NK-92 (cell line): ENCODE results near the gene IP6K3.

Source experiments
- DNase-seq: peaks from one replicate; lab custom pipeline; 2025; ENCODE audit not compliant: unreplicated experiment; lab: John Stamatoyannopoulos, UW

IP6K3 gene

DNA sequence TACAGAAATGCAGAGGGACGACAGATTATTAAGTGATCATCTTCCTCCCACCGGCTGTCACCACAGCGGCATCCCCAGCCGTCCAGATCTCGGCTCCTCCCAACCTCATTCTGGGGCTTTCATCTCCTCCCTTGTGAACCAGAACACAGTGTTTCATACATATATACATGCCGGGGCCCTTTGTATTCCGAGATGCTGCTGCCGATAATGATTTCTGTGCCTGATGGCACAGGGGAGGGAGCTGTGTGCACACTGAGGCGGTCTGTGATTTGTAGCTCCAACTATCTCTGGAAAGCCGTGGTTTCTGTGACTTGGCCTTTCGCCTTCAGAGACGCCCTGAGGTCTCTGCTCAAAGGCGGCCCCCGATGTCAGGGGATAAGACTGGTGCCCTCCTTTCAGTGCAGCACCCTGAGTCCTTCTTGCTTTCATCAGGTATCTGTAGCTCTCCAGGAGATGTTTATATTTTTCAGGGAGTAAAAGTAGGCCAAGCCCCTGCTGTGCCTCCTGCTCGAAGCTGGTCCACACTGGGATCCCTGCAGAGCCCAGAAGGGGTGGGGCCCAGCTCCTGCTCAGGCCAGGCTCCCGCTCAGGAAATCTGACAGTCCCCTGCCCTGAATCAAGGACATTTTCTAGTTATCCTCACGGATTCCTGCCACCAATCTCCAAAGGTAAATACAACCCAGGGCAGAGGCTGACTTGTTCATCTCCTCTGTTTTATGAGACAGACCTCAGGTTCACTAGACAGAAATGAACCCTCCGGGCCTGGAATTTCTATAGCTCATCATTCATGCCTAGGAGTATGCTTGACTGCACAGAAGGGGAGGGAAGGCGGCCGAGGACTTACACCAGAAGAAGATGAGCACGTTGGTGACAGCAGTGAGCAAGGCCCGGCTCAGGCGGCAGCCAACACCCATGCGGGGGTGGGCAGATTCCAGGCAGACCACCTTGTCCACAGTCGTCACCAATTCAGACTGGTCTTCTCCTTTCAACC lies 31.0 kb upstream of the IP6K3 start:
- DNase-seq: no peak

- no peak for DNase-seq
These were observed 30.1 kb upstream of the IP6K3 start for GRCh38 chr6:33776764-33777163.

- no peak for DNase-seq
These were observed 29.5 kb upstream of the IP6K3 start for GRCh38 chr6:33776186-33776585.

- no peak for DNase-seq
These were observed 28.1 kb upstream of the IP6K3 start for GRCh38 chr6:33774774-33775173.

DNA sequence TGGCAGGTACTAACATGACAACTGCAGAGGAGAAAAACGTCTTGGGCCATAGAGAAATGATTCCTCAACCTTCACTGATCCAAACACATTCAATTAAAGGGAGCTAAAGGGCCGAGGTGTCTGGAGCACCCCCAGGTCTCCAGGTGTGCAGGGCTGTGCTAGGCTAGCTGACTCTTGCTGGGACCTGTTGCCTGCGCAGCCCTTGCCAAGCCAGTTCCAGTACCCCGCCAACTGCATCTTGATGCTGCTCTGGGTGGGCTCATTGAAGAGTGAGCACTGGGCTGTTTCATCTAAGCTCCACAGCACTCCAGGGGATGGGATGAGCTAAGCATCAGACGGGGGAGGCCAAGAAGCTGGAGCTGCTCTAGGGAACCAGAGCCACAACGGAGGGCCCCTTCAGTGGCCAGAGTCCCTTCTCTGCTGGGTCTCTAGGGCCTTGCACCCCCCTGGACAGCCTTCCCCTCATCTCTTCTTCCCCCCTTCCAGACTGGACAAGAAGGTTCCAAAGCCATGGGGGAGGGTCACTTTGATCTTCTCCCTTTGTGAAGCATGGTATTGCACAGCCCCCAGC lies 26.3 kb upstream of the IP6K3 start:
- DNase-seq: no peak

DNA sequence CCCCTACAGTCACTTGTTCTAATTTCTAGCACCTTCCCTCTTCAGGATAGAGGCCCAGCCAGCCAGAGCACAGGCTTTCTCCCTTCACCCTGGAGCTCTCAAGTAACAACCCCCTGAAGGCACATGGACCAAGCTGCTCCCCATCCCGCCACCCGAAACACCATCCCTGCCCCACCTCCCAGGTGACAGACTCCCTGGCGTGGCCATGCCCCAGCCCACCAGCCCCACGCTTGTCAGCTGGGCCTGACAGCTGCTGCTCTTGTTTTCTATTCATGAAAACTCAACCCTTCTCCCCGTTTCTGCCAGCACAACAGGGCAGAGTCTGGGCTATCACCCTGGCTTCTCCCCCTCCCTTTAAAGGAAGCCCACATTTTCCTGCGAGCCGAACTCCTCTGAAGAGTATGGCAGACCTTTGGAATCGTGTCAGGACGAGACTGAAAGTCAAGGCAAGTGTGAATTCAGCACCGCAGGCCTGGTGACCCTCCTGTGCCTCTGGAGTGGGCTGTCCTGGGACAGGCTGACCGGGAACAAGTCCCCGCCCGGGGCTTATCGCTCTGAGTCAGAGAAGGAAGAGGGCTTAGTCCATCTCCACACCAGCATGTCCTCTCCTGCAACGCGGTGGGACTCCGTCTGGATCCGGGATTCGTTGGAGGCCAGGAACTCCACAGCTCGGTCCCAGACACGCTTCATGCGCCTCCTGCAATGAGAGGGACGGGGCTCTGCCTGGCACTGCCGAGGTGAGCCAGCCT lies 25.6 kb upstream of the IP6K3 start:
- no peak for DNase-seq

DNA sequence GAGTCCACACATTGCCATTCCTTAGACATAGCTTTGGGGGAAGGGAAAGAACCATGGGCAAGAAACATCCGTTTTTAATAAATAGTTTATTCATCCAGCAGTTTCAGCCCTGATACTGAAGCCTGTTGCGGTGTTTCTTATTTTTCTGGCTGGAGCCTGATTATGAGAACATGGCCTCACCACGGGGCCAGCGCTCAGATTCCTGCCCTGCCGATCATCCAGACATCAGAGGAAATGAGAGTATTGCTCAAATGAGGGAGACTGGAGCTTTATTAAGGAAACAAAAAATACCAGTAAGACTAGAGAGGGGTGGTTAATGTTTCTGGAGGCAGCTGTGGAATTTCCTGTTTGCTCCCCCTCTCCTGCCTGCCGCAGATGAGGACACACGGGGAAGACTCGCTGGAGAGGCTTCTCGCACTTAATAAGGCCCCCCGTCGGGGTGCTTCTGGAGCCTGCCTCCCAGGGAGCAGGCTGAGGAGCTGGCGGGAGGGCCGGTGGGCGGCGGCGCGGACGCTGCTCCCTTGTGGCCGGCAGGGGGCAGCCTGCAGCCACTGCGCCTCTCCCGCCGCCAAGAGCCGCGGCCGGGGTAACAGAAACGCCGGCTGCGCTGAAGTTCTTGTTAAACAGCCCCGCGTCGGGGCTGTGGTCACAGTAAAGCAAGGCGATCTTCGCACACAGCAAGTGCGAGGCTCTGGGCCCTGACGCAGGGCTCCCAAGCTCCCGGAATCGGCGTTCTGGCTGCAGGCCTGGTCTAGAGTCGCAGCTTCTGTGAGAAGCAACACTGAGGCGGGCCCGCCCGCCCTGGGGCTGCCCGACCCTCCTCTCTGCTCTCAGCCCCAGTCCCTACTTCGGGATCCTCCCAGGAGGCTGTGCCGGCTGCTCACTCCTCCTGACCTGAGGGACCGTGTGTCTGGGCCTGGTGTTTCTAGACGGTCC lies 24.7 kb upstream of the IP6K3 start:
- DNase-seq: no peak

GRCh38 chr6:33770833-33771145 lies 24.1 kb upstream of the IP6K3 start:
- DNase-seq: no peak

GRCh38 chr6:33770124-33770832 lies 23.6 kb upstream of the IP6K3 start:
- DNase-seq: no peak

DNA sequence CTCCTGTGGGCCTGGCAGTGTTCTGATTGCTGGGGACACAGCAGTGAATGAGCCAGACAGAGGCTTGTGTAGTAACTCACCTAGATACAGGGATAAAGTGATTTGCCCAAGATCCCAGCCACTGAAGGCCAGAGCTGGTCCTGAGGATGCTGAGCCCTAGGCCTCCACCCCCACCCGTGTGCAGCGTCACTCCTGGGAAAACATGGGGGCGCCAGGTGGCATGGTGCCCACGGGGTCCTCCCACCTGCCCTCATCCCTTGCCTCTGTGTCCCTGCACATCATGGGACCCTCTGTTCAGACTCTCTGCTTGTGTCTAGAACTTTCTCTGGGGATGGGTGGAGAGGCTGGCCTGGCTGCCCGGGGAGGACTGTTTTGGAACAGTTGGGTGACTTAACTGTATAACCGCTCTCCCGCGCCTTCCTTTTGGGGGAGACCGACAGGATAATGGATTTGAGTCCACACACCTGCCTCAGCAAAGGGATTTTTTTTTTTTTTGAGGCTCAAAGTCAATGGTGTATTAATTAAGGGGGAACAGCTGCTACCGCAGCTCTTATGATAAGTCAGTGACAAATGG lies 22.6 kb upstream of the IP6K3 start:
- DNase-seq: no peak

GRCh38 chr6:33768644-33769120 lies 22.0 kb upstream of the IP6K3 start:
- no peak for DNase-seq

GRCh38 chr6:33766921-33767907 lies 20.5 kb upstream of the IP6K3 start:
- no peak for DNase-seq

GRCh38 chr6:33765368-33765767 lies 18.7 kb upstream of the IP6K3 start:
- DNase-seq: no peak

GRCh38 chr6:33764036-33764435 lies 17.3 kb upstream of the IP6K3 start:
- DNase-seq: no peak

- no peak for DNase-seq
These were observed 16.8 kb upstream of the IP6K3 start for GRCh38 chr6:33763483-33763882.

- DNase-seq: no peak
These were observed 16.0 kb upstream of the IP6K3 start for GRCh38 chr6:33762713-33763112.

GRCh38 chr6:33761922-33762629 lies 15.4 kb upstream of the IP6K3 start:
- no peak for DNase-seq

DNA sequence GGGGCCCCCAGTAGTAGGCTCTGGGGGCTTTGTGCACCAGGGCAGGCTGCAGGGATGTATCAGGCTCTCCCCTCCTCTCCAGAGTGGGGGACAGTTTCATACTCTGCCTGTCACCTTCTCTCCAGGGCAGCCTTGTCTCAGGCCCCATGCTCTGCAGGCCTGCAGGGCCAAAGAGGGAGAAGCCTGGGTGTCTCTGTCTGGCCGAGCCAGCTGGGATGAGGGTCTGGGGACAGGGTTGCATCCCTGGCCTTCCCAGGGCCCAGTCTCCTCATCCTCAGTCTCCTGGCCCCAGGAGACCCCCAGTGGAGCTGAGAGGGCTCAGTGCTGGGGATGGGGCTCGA lies 14.8 kb upstream of the IP6K3 start:
- DNase-seq: no peak
